Breast epithelium (tissue), 4 donors: ENCODE data around the gene CADM2. TPM values are rescaled to one million over a fixed set of nuclear protein-coding genes. Genes with fewer than 3 reads are reported as not detected.

Experiments
- DNase-seq, 2 donors: peaks; one replicate each; pipeline ENCODE4 v3.0.0-alpha.2; 2019; ENCODE audit warnings: low spot score in 2 of 2
- H3K27ac ChIP-seq, 2 donors: fragments of 200-600 bp; sonication (generic) in 1 of 2; one replicate each; pipeline ENCODE4 v1.5.1; 2016 to 2019; ENCODE audit warnings: mild to moderate bottlenecking in 1 of 2
- H3K27me3 ChIP-seq, 2 donors: fragments of 200-600 bp; sonication (generic) in 1 of 2; one replicate each; pipeline versions ENCODE4 v1.5.1 to v1.6.0; 2017 to 2019; ENCODE audit warnings: control low read depth in 1 of 2, mild to moderate bottlenecking in 1 of 2
- H3K36me3 ChIP-seq: fragments of 200-600 bp; one replicate; pipeline ENCODE4 v1.5.1; 2019
- H3K4me1 ChIP-seq, 2 donors: fragments of 200-600 bp; sonication (generic); one replicate each; pipeline ENCODE4 v1.5.1; 2016 to 2019; ENCODE audit warnings: control low read depth in 1 of 2
- H3K4me3 ChIP-seq, 3 donors: fragments of 200-600 bp; sonication (generic); 1 replicate in 2 of 3; 2 replicates in 1 of 3; pipeline ENCODE4 v1.5.1; 2016 to 2019; ENCODE audit warnings: mild to moderate bottlenecking in 3 of 3, moderate library complexity in 2 of 3
- H3K9me3 ChIP-seq, 2 donors: fragments of 200-600 bp; sonication (generic) in 1 of 2; one replicate each; pipeline ENCODE4 v1.5.1; 2016 to 2019; ENCODE audit warnings: control low read depth in 1 of 2
- POLR2A ChIP-seq: fragments of 450-650 bp; IDR thresholded peaks from one replicate; pipeline ENCODE4 v1.6.1; 2016; ENCODE audit warnings: antibody characterized with exemption, mild to moderate bottlenecking, moderate library complexity
- POLR2AphosphoS5 ChIP-seq, 3 donors: sonication (generic); formaldehyde crosslinking; IDR thresholded peaks; one replicate each; pipeline ENCODE4 v1.6.1; 2017; ENCODE audit warnings: antibody characterized with exemption in 3 of 3
- intact Hi-C: fragments of 100-400 bp; cut with DNase I; formaldehyde crosslinking; loops from one replicate; pipeline ENCODE4 v1.15.1; 2023; ENCODE audit warnings: low total_unique reads
- total RNA-seq, 3 donors: library from RNA; depleted of rRNA; stranded (reverse); fragments of >200 nt; gene quantifications; one replicate each; pipeline ENCODE4 v1.1.0, GENCODE V29; 2016
- TF ChIP-seq, protein P1 (sequence below), 3 donors: fragments of 450-650 bp; IDR thresholded peaks; one replicate each; pipeline ENCODE4 v1.5.1; 2016 to 2017; ENCODE audit warnings: antibody characterized with exemption in 3 of 3, mild to moderate bottlenecking in 3 of 3, moderate library complexity in 3 of 3

Gene CADM2
- total RNA-seq, 3 donors from 2014 or later, result 2.3 to 7.4 (median 6.9) TPM

DNA sequence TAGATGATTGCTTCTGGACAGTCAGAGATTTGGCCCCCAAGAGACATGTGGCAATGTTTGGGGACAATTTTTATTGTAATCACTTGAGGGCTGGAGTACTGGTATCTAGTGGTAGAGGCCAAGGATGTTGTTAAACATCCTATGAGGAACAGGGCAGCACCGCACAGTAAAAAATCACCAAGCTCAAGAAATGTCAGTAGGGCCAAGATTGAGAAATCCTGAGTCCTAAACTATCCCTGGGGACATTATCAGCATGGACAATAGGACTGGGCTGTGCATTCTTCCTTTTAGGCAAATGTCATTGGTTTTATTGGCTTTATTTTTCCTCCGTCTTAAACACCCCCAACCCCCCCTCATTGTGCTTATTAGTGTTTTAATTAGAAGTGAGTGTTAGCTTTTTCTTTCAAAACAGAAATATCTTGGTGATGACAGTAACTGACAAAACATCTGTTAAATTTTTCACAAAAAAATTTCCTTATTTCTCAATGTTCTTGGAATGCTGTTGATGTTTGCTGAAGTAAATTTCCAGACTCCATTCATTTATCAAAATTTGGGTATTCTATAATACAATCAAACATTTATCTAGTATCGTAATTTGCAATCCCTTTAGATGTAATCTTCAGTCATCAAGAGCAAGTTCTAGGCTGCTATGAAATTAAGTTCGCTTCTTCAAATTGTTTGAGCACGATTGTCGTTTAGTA is 1087.8 kb downstream of the CADM2 start:
- Histone ChIP-seq H3K4me1 (no peaks in the 10 kb centered on the region), H3K36me3 (no peaks in the 10 kb centered on the region), H3K9me3 (peaks cover 0 to 4% of the 10 kb centered on the region in 2 donors), H3K4me3 (no peak overlapping the region), H3K27ac (no peak overlapping the region), H3K27me3 (no peaks in the 10 kb centered on the region)
- intact Hi-C loops, result no loop called here
- DNase-seq, result no peak
- TF ChIP-seq, protein P1, sequence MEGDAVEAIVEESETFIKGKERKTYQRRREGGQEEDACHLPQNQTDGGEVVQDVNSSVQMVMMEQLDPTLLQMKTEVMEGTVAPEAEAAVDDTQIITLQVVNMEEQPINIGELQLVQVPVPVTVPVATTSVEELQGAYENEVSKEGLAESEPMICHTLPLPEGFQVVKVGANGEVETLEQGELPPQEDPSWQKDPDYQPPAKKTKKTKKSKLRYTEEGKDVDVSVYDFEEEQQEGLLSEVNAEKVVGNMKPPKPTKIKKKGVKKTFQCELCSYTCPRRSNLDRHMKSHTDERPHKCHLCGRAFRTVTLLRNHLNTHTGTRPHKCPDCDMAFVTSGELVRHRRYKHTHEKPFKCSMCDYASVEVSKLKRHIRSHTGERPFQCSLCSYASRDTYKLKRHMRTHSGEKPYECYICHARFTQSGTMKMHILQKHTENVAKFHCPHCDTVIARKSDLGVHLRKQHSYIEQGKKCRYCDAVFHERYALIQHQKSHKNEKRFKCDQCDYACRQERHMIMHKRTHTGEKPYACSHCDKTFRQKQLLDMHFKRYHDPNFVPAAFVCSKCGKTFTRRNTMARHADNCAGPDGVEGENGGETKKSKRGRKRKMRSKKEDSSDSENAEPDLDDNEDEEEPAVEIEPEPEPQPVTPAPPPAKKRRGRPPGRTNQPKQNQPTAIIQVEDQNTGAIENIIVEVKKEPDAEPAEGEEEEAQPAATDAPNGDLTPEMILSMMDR (IDR thresholded peaks at IDR 0.05), result no peak
- TF ChIP-seq POLR2AphosphoS5 (IDR thresholded peaks at IDR 0.05), result no peak
- TF ChIP-seq POLR2A, result no peak

DNA sequence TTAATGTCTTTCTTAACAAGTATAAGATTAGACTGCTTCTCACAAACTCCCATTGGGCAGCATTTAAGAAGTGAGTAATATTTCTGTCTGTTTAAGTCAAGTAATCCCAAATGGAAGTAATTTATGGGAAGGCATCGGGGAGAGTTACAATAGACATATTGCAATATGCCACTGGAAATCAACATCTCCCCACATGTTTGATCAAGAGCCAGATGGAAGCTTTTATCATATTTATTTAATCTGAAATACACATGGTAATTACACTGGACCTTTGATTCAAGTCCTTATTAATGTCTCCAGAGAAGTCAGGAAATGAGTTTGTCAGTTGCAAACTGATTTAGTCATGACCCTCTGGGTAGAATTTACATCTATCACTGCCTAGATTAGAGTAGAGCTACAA is 1088.4 kb downstream of the CADM2 start:
- no peak overlapping the region for H3K27ac ChIP-seq
- H3K36me3 ChIP-seq, result no peaks in the 10 kb centered on the region
- intact Hi-C loops, result no loop called here
- DNase-seq, result no peak
- peaks cover 0 to 4% of the 10 kb centered on the region in 2 donors for H3K9me3 ChIP-seq
- no peaks in the 10 kb centered on the region for H3K27me3 ChIP-seq
- no peaks in the 10 kb centered on the region for H3K4me1 ChIP-seq
- no peak overlapping the region for H3K4me3 ChIP-seq
- TF ChIP-seq POLR2AphosphoS5 (IDR thresholded peaks at IDR 0.05) (no peak), POLR2A (no peak)
- TF ChIP-seq, protein P1 (IDR thresholded peaks at IDR 0.05), result no peak

DNA sequence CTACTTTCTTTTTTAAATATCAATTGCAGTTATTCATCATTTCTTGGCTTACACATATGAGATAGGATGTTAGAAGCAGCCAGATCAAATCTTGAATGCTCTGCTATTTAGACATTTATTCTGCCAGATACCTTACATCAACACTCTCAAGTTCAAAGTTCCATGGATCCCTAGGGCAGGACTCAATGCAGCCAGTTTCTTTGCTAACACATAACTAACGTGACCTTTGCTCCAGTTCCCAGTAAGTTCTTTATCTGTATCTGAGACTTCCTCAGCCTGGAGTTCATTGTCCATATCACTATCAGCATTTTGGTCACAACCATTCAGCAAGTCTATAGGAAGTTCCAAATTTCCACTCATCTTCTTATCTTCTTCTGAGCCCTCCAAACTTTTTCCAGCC is 1092.3 kb downstream of the CADM2 start:
- H3K27ac ChIP-seq, result no peak overlapping the region
- TF ChIP-seq POLR2AphosphoS5 (IDR thresholded peaks at IDR 0.05), result no peak

DNA sequence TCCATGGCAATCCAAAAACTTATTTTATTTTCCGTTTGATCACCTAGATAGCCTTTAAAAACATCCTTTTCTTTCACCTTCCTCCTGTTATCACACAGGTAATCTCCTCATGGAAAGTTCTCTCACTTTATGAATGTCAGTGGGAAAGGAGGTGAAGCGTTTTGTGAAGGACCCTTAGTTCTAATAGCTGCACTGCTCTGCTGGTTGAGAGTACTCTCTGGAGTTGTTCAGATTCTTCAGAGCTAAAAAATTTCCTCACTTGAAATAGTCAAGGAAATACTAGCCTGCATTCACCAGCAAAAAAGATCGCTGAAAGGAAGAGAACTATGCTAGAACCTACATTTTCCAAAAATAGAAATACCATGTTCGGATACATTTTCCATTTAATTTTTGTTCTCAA is 1097.2 kb downstream of the CADM2 start:
- Histone ChIP-seq H3K4me3 (no peak overlapping the region), H3K27ac (no peak overlapping the region), H3K27me3 (no peaks in the 10 kb centered on the region), H3K36me3 (no peaks in the 10 kb centered on the region), H3K9me3 (no peaks in the 10 kb centered on the region), H3K4me1 (no peaks in the 10 kb centered on the region)
- intact Hi-C loops, result no loop called here
- TF ChIP-seq POLR2A (no peak), POLR2AphosphoS5 (IDR thresholded peaks at IDR 0.05) (no peak)
- TF ChIP-seq, protein P1 (IDR thresholded peaks at IDR 0.05), result no peak
- DNase-seq, result no peak

More for the DNA sequence above, 1092.3 kb downstream of the CADM2 start:
- peaks cover 0 to 4% of the 10 kb centered on the region in 2 donors for H3K9me3 ChIP-seq
- no peak overlapping the region for H3K4me3 ChIP-seq
- intact Hi-C loops, result no loop called here
- no peaks in the 10 kb centered on the region for H3K27me3 ChIP-seq
- H3K36me3 ChIP-seq, result no peaks in the 10 kb centered on the region
- no peak for DNase-seq
- no peaks in the 10 kb centered on the region for H3K4me1 ChIP-seq

DNA sequence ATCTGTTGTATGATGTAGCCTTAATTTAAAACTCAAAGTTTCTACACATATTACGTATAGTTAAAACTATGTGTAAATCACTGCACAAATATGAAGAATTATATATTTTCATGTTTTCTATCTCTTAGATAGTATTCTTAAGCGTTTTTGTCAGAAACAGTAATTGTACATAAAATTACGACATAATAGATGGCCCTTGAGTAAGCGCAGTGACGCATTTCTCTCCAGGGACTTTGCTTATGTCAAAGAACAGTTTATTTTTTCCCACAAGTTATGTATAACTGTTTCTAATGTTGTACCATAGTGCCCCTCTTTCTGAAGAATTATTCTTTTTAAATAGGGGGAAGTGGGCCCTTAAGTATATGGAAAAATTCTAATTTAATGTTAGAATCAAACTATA is 1098.2 kb downstream of the CADM2 start:
- Histone ChIP-seq H3K27me3 (no peaks in the 10 kb centered on the region), H3K4me1 (no peaks in the 10 kb centered on the region), H3K4me3 (no peak overlapping the region), H3K36me3 (no peaks in the 10 kb centered on the region), H3K9me3 (no peaks in the 10 kb centered on the region), H3K27ac (no peak overlapping the region)
- DNase-seq, result no peak
- intact Hi-C loops, result no loop called here
- no peak for TF ChIP-seq POLR2AphosphoS5 (IDR thresholded peaks at IDR 0.05)
- TF ChIP-seq POLR2A, result no peak
- TF ChIP-seq, protein P1 (IDR thresholded peaks at IDR 0.05), result no peak
